Activated CD8-positive, alpha-beta memory T cell treated with anti-CD3 and anti-CD28 coated beads for 36 hours (primary cell): Measurements from ENCODE around the gene NPNT. TPM values are rescaled to one million over a fixed set of nuclear protein-coding genes. Genes with fewer than 3 reads are reported as not detected.
"Not testable (repeated sequence)": the region's sequence is repeated elsewhere in the genome, so short reads cannot be mapped to it uniquely, and the experiment has no call there.

Experiments
- CTCF ChIA-PET: fragments of 350-600 bp; sonication (Branson Sonifier 250); formaldehyde crosslinking; loops from one replicate; lab custom pipeline; 2021; ENCODE audit warnings: antibody characterized with exemption; lab: Charles Lee
- POLR2A ChIA-PET: fragments of 350-600 bp; sonication (Branson Sonifier 250); formaldehyde crosslinking; loops from one replicate; lab custom pipeline; 2021; ENCODE audit warnings: antibody characterized with exemption; lab: Charles Lee
- total RNA-seq, 2 experiments: library from RNA; stranded (reverse); gene quantifications; one replicate each; pipeline ENCODE4 v1.2.3, GENCODE V29; 2021

NPNT gene, protein sequence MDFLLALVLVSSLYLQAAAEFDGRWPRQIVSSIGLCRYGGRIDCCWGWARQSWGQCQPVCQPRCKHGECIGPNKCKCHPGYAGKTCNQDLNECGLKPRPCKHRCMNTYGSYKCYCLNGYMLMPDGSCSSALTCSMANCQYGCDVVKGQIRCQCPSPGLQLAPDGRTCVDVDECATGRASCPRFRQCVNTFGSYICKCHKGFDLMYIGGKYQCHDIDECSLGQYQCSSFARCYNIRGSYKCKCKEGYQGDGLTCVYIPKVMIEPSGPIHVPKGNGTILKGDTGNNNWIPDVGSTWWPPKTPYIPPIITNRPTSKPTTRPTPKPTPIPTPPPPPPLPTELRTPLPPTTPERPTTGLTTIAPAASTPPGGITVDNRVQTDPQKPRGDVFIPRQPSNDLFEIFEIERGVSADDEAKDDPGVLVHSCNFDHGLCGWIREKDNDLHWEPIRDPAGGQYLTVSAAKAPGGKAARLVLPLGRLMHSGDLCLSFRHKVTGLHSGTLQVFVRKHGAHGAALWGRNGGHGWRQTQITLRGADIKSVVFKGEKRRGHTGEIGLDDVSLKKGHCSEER
- not detected for total RNA-seq

DNA sequence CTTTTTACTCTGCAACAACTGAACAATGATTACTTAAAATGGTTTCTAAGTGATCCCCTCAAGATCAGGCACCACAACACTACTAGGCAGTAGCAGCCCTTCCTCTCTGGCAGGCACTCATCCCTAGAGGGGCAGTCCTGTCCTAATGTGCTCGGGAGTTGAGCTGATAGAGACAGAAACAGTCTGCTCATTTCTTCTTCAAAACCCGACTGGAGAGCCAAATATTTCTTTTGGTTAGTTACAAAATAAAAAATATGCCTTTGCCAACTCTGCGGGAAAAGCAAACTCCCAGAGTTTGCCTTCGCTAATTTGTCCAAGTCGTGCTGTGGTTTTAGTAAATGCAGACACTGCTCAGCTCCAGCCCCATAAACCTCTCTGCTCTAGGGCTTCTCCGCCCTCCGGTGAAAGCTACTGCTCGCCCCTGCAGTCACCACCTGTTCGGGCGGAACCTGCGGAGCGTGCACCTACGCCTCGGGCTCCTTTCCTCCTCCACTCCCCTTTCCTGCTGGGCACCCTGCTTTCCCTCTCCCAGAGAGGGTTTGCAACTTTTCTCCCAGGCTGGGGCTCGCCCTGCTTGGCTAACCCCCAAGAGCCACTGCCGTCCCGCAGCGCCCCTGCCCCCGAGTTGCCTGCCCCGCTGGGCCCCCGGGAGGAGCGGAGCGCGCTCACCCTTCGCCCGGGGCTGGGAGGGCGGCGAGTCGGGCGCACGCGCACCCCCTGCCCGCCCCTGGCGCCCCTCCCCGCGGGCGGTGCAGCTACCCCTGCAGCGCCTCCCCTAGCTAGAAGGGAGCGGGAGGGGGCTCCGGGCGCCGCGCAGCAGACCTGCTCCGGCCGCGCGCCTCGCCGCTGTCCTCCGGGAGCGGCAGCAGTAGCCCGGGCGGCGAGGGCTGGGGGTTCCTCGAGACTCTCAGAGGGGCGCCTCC lies at the start of gene NPNT:
NPNT (plus strand) TSS at position 812 of the 923 bp plus-strand sequence. CDS start 182 bp downstream, outside the sequence.
- CTCF ChIA-PET = no interaction called here
- POLR2A ChIA-PET = no interaction called here

DNA sequence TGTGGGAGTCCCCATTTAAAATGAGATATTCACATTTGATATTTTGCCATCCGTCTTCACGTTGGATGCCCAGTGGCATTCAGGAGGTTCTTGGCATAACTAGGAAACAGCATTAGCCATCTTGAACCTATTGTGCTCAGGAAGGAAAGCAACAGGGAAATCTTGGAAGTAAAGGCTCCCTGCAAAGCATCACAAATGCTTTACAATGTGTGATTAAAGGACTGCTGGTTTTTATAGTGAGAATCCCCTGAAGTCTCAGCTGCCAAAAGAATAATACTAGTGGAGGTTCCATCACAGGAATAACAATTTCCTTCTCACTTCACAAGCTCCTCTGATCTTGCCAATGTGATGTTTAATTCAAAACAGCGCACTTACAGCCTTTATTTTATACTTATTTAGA lies 49.7 kb upstream of the NPNT start:
- CTCF ChIA-PET = no interaction called here
- POLR2A ChIA-PET = no interaction called here

DNA sequence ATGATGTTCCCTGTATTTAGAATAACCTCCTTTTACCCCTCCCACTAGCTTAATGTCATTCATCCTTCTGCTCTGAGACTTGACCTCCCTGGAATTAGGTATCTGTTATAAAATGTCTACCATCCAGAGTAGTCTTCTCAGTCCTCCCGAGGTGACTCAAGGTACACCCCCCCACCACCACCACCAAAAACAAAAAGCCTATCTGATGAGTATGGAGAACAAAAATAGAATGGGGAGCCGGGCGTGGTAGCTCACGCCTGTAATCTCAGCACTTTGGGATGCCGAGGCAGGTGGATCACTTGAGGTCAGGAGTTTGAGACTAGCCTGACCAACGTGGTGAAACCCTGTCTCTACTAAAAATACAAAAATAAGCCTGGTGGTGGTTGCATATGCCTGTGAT lies 46.9 kb upstream of the NPNT start:
- POLR2A ChIA-PET, CTCF ChIA-PET: not testable (repeated sequence)

DNA sequence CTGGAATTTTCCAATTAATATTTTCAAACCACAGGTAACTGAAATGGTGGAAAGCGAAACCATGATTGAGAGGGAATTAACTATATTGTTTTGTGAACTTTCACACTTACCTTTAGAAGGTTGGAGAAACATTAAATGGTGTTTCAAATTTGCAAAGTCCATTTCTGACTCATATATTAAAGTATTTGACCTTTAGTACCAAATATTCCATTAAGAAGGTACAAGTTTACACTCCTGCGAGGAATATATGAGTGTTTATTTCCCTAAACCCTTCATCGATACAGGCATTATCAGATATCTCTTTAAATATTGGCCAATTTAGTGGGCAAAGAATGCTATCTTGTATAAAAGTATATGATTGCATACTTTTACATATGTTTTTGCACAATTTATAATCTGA lies 44.1 kb upstream of the NPNT start:
- ChIA-PET CTCF (no interaction called here), POLR2A (no interaction called here)

DNA sequence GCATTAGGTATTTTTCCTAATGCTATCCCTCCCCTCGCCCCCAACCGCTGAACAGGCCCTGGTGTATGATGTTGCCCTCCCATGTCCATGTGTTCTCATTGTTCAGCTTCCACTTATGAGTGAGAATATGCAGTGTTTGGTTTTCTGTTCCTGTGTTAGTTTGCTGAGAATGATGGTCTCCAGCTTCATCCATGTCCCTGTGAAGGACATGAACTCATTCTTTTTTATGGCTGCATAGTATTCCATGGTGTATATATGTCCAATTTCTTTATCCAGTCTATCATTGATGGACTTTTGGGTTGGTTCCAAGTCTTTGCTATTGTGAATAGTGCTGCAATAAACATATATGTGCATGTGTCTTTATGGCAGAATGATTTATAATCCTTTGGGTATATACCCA lies 43.0 kb upstream of the NPNT start:
- POLR2A ChIA-PET, CTCF ChIA-PET: not testable (repeated sequence)

DNA sequence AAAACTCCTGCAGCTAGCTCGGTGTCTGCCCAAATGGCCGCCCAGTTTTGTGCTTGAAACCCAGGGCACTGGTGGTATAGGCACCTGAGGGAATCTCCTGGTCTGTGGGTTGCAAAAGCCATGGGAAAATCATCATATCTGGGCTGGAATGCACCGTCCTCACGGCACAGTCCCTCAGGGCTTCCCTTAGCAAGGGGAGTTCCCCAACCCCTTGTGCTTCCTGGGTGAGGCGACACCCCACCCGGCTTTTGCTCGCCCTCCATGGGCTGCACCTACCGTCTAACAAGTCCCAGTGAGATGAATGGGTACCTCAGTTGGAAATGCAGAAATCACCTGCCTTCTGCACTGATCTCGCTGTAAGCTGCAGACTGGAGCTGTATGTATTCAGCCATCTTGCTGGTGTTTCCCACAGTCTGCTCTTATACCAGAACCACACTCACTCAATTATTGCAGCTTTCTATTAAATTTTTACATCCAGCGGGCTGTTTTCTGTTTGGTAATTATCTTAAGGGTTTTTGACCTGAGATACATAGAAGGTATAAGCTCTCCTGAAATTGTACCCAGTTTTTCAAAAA lies 36.7 kb upstream of the NPNT start:
- ChIA-PET POLR2A (no interaction called here), CTCF (no interaction called here)

DNA sequence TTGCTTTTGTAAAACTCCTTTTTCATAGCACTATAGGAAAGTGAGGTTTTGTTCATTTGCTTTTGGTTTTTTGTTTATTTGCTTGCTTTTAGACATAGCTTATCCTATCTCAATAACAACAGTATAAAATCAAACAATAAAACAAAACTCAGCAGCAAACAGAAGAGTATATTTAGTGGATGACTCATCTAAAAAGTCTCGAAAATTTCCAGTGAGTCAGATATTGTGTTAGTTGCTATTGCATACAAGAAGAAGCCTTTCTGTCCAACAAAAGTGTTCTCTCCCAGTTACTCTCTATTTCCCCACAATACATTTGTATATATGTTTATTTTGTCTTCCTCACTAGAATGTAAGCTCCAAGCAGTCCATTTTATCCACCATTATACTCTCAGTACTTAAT lies 36.0 kb upstream of the NPNT start:
- POLR2A ChIA-PET = no interaction called here
- CTCF ChIA-PET = no interaction called here

DNA sequence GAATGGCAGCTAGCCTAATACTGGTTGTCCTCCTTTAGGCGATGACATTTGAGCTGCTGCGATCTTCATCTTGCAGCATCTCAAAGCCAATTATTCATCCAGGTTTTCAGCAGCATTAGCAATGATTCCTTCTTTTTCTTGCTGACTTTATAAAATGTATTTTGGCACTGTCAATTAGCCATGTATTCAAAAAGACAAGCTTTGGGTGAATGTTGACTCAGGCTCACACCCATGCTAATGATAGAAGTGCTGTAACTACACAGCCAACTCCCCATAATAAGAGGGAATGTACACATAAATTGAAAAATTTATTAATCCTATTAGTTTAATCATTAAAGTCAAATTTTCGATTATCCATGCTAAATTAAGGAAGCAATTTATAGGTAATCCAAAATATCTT lies 24.3 kb upstream of the NPNT start:
- ChIA-PET POLR2A (no interaction called here), CTCF (no interaction called here)

DNA sequence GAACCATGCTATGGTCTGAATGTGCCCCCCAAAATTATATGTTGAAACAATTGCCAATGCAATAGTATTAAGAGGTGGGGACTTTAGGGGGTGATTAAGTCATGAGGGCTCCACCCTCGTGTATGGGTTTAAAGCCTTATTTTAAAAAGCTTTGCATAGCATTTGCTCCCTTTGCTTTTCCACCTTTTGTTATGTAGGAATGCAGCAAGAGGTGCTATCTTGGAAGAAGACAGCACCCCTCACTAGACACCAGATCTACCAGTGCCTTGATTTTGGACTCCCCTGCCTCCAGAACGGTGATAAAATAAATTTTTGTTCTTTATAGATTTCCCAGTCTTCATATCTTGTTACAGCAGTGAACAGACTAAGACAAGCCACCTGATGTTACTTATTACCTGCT lies 23.3 kb upstream of the NPNT start:
- ChIA-PET CTCF (no interaction called here), POLR2A (no interaction called here)

DNA sequence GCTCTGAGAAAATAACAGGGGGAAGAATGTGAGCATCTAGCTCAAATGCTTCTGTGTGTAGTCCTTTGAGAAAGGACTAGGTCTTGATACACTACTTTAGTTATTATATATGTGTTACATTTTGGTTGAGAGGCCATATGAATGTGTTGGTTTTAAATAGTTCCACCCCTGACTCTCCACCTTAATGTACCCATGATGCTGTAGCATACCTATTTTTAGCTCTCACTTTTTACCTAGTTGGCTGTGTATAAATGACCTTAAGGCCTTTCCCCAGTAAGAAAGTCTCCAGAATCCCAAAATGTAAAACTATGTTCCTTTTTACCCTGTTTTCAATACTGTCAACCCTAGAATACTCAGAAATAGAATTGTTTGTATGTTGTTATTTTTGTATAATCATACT lies 20.0 kb upstream of the NPNT start:
- POLR2A ChIA-PET = no interaction called here
- CTCF ChIA-PET = no interaction called here

DNA sequence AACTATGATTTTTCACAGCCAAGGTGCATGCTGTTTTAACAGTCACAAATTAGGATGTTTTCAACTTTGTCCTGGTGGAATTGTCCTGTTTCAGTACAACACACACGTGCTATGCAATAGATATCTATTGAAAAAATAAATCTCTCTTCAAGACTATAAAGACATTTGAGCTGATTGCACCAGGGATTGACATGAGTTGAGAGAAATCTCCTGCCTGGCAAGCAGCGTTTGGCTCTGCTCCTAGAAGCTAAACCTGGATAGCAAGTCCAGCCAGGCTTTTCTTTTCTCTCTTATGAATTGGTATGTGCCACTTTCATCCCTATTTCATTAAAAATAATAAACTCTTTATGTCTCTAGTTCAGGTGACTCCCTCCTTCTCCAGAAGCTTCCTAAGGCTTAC lies 16.6 kb upstream of the NPNT start:
- ChIA-PET POLR2A (no interaction called here), CTCF (no interaction called here)

DNA sequence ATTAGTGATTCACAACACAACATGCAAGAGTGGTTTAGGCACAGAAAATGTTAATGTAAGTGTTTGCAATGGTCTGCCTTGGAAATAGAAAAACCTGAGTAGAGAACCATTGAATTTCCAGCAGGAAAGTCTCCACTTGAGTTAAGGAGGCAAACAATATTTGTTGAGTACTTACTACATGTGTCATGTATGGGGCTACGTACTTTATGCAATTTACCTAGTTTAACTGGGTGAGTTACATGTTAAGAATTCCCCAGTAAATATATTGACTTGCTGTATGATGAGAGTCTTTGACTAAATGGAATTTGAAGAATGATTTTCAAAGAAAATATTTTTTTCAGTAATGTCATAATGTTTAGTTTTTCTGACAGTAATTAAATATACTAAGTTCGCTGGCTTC lies 7.8 kb upstream of the NPNT start:
- POLR2A ChIA-PET = no interaction called here
- CTCF ChIA-PET = no interaction called here

DNA sequence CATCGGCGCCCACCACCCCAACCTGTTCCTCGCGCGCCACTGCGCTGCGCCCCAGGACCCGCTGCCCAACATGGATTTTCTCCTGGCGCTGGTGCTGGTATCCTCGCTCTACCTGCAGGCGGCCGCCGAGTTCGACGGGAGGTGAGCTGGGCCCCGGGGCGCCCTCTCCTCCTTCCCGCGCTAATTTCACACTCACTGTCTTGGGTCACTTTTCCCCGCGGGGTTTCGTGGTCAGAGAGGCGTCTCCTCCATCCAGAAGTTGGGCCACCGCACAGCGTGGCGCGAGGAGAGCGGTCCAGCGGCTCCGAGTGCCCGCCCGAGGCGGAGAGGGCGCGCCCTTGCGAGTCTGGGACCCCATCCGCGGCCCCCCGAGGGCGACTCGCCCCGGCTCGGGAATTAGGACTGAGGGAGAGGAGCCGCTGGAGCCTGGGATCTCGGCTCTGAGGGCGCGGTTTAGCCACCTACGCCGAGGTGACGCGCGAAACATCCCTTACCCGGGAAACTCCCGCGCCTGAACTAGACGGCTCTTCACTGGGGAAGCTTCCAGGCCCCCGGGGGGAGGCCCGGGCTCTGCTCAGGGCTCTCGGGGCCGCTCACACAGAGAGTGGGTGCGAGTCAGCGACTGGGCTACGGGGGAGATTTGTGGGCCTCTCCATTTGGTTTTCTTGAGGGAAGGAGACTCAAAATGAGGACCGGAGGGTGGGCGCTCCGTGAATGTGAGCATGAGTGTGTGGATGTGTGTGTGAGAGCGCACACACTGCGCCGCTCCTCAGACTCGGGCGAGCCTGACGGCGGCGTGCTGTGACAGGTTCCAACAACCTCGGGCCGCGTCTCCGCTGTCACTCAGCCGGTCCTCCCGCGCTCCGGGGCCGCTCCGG lies 551 bp downstream of the NPNT start:
- ChIA-PET CTCF (no interaction called here), POLR2A (no interaction called here)

DNA sequence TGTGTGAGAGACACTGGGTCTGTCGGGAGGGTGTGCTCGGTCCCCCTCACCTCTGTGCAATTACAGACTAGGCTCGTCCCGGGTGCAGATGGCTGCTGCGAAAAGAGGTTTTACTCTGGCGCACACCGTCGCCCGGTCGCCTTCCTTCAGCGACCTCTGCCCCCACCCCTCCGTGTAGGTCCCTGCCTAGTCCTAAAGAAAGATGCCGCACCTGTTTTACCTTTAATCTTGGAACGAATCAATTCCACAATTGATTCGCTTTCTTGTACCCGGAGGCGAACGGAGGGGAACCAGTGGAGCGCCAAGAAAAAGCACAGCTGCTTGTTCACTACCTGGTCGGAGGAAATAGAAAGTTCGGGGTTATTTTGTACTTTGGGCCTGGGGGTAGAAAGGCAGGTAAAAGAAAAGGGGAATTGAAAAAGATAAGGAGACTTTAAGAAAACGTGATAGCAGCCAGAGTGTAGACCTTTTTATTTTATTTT lies 1.2 kb downstream of the NPNT start:
- ChIA-PET CTCF (no interaction called here), POLR2A (no interaction called here)

DNA sequence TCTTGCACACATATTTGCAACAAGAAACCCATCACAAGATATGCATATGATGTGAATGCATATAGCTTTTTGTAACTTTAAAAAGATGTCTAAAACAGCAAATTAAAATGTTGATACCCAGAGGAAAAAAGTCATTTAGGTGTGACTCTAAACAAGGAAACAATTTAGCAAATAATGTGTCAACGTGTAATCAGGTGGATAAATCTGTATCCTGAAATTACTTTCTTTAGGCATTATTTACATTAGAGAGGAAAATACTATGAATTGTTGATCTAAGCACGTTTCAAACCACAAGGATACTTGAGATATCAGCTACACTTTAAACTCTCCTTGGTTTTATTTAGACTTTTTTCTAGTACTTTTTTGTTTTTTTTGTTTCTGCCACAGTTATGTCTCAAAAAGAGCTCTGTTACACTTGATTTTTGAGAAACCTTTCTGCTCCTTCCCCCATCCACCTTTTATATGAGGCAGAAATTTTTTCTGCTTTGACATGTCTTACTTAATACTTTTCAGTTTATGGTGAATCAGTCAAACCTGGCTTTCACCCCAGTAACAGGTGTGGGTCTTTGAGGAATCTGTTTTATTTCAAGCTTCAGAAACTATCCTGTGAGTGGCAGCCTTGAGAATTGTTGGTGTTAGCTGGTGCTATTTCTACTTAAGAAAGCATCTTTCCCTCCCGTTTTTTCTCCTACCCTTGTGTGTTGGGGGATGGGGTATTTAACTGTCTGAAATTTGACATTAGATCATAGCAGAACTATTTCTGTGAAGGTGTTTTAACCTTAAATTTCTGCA lies 1.9 kb downstream of the NPNT start:
- ChIA-PET CTCF (no interaction called here), POLR2A (no interaction called here)

DNA sequence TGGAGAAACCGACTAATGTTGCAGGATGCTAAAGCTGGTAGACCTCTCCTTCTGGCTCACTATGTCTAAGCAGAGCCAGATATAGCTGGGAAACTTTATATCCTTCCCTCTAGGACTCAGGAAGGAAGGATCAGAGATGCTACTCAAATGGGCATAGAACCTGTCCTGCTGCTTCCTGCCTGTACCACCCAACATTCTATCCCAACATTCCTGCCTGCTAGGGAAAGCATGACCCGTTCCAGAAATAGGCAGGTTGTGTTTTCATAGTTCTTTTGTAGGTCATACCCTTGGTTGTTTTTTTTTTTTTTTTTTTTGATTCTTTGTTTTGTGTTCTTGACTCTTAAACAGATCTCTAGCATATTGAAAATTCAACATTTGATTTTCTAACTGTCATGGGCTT lies 5.3 kb downstream of the NPNT start:
- ChIA-PET CTCF (no interaction called here), POLR2A (no interaction called here)

DNA sequence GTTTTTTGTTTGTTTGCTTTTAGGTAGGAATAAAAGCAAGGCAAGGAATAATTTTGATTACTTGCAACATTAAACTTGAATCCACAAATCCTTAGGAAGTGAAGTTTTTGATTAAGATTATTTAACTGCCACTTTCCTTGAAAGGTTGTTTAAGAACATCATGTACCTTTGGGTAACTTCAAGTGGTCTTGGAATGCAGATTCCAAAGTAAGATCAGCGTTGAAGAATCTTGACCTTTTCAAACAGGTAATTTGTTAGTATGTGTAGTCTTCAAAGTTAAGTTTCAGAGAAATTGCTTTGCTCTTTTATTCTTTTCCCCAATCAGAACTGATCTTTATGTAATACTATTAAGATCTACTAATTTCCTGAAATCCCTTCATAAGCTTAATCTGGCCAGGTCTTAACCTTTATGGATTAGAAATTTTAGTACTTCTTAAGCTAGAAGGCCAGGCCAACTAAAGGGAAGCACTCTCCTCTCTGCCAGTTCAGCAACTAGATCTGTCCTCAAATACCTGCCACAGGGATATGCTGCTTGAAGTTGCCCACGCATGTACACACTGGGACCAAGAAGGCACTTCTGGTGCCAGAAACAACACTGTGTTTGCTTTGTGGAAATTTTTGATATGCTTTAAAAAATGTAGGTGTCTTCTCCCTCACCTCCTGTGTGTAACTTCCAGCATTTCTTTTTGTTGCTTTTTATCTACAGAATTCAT lies 7.4 kb downstream of the NPNT start:
- ChIA-PET POLR2A (no interaction called here), CTCF (interaction anchor here (0.5 kb wide), 1 partner anchor 243 kb away, joined by 3 read pairs; no protein-coding TSS in a partner anchor)
